B cell (primary cell): ENCODE measurements around the gene STK4.

ENCODE experiments used
- CTCF ChIP-seq: fragments of 200-600 bp; IDR thresholded peaks from one replicate; pipeline ENCODE4 v1.8.0; 2022; ENCODE audit warnings: antibody characterized with exemption, mild to moderate bottlenecking
- EZH2 ChIP-seq: IDR thresholded peaks from 2 replicates; pipeline ENCODE4 v1.6.1; 2012; ENCODE audit warnings: borderline replicate concordance, low read depth, mild to moderate bottlenecking, moderate library complexity, low read length; ENCODE audit not compliant: insufficient read depth, poor library complexity, severe bottlenecking

- no peak for TF ChIP-seq CTCF
- no peak for TF ChIP-seq EZH2
Observed at GRCh38 chr20:45019762-45020123, 53.4 kb downstream of the STK4 start.
